ENCODE measurements around the gene NUP210. TPM values are rescaled to one million over a fixed set of nuclear protein-coding genes. Genes with fewer than 3 reads are reported as not detected.

The NUP210 gene
- polyA plus RNA-seq, 3 donors, result 22.7 to 23.7 (median 23.3) TPM

DNA sequence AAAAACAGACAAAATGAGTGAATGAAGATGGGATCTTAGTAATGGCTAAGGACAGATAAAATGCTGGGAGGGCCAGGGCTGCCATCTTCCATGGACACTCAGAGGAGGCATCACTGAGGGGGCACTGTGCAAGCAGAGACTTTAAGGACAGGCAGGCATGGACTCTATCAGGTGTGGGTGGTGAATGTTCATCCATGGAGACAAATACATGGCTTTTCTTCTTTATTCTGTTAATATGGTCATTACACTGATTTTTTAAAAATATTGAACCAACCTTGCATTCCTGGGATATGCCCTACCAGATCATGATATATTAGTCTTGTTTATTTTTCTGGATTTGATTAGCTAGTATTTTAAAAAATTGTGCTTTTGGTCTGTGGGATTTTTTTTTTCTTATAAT lies 12.2 kb downstream of the NUP210 start:
- no peak for DNase-seq (ENCODE audit: low read depth in 3 of 3, low spot score in 2 of 3)

DNA sequence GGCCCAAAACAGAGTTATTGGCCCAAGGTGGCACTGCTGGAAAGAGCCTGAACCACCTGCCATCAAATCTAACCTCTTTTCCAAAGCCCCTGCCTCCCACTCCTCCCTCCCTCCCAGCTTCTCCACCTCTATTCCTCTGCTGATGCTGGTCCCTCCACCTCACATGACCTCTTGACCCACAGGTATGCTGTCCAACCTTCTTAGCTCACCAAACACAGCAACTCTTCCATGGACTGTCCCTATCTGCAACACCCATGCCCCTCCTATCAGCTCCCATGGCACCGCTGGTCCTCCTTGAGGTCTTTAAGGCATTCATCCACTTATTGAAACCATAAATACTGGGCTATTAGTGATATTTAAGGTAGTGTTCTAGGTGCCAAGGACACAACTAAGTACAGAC lies 12.6 kb downstream of the NUP210 start:
- no peak for DNase-seq (ENCODE audit: low read depth in 3 of 3, low spot score in 2 of 3)

DNA sequence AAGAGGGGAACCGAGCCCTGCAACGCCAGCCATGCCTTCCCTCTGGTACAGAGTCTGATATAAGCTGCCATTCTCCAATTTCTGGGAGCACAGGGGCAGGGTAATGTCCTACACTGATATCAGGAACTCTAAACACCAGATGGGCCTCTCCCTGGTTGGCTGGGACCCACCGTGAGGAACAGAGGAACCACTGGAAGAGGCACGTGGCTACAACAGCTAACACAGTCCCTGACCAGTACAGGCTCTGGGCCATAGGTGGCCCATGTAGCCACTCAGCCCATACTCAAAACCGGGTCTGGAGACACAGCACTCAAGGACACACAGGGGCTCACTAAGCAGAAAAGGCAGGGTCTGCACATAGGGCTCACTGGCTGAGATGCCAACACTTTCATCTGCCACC lies 13.9 kb downstream of the NUP210 start:
- no peak for DNase-seq (ENCODE audit: low read depth in 3 of 3, low spot score in 2 of 3)

- no peak for DNase-seq (ENCODE audit: low read depth in 3 of 3, low spot score in 2 of 3)
Measured at GRCh38 chr3:13405614-13406013, 14.5 kb downstream of the NUP210 start.

- DNase-seq (ENCODE audit: low read depth in 3 of 3, low spot score in 2 of 3), result no peak
Measured at GRCh38 chr3:13404626-13405452, 15.3 kb downstream of the NUP210 start.

DNA sequence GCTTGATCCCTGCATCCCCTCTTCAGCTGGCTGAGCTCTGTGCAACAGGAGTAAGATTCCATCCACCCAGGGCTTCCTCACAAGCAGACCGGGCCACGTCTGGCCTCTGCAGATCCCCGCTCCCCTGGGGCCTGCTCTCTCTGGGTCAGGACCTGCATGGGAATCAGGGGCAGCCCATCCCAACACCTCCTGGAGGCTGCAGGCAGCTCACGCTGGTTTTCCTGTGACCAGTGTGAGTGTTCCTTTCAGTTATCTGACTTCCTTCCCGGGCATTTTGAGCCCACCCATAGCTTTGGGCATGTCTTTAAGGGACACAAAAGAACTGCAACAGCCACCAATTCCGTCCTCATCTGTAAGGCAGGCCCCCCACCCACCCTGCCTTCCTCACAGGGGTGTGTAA lies 16.3 kb downstream of the NUP210 start:
- DNase-seq (ENCODE audit: low read depth in 3 of 3, low spot score in 2 of 3), result no peak

DNA sequence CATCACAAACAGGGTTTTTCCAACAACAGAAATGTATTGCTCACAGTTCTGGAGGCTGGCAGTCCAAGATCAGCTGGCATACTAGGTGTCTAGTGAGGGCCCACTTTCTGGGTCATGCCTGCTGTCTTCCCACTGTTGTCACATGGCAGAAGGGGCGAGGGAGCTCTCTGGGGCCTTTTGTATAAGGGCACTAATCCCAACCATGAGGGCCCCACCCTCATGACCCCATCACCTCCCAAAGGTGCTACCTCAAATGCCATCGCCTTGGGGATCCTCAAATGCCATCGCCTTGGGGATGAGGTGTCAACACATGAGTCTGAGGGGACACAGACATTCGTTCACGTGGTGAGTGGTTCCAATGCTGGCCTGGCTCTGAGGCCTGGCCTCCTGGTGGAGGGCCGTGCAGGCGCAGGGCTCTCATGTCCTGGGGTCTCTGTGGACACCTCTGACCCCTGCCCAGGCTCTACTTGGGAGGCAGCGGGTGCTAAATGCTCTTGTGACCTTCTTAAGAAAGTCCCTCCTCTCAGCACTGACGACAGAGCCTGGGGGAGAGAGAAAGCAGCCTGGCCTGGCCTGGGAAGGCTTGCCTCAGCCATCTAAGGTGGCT lies 16.8 kb downstream of the NUP210 start:
- no peak for DNase-seq (ENCODE audit: low read depth in 3 of 3, low spot score in 2 of 3)

- DNase-seq (ENCODE audit: low read depth in 3 of 3, low spot score in 2 of 3), result no peak
Measured at GRCh38 chr3:13401149-13401548, 19.0 kb downstream of the NUP210 start.

DNA sequence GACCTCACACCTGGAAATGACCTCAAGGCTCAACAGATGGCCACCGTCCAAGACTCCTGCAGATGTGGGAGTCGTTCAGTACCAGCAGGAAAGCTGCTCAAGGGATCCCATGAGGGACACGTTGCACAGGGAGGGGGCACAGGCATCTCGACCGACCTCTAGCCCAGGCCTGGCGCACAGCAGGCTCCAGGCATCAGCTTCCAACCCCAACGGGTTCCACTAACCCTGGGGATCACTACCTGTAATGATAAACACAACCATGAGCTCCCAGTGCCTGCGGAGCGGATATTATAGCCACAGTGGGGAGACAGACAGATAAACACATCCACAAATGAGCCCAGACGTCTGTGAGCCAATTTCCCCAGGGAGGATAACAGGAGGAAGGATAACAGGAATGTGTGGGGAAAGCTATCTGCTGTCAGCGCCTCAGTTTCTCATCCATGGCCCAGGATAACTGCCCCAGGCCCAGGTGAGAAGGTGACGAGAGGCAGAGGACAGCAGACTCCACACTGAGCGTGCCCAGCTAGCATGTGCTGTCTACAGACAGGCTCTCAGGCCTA lies 19.9 kb downstream of the NUP210 start:
- DNase-seq (ENCODE audit: low read depth in 3 of 3, low spot score in 2 of 3), result no peak

GRCh38 chr3:13399603-13400002 lies 20.5 kb downstream of the NUP210 start:
- no peak for DNase-seq (ENCODE audit: low read depth in 3 of 3, low spot score in 2 of 3)

DNA sequence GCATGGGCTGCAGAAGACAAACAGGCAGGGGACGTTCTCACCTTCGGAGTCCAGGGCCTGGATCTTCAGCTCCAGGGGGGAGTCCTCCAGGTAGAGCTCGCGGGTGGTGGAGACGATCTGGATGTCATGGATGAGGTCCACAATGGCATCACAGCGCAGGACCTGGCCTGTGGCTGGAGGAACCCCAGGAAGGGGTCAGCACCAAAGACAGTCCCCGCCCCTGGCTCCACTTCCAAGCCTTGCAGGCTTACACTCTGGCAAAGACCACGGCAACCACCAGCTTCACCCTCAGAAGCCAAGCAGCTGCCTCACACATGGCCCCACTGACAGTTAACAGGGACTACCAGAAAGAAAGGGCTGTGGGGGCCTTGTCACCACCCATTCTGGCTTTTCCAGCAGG lies 22.8 kb downstream of the NUP210 start:
- DNase-seq (ENCODE audit: low read depth in 3 of 3, low spot score in 2 of 3), result no peak

- DNase-seq (ENCODE audit: low read depth in 3 of 3, low spot score in 2 of 3), result no peak
Measured at GRCh38 chr3:13394363-13394762, 25.8 kb downstream of the NUP210 start.

- DNase-seq (ENCODE audit: low read depth in 3 of 3, low spot score in 2 of 3), result no peak
Measured at GRCh38 chr3:13393427-13394360, 26.4 kb downstream of the NUP210 start.

- no peak for DNase-seq (ENCODE audit: low read depth in 3 of 3, low spot score in 2 of 3)
Measured at GRCh38 chr3:13391308-13391707, 28.8 kb downstream of the NUP210 start.

DNA sequence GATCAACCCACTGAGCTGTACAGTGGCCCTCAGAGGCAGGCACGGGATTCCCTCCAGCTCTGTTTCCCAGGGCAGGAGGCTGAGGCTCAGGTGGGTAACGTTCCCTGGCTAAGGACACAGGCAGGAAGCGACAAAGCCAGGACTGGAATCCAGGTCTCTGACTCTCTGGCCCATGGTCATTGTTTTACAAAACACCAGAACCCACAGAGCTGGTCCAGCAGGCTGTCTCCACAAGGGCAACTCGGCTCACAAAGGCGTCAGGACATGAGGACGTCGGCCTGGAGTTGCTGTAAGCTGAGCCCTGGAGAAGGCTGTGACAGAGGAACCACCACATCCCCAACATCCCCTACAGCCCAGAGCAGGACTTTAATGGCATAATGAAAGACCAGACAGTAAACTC lies 30.7 kb downstream of the NUP210 start:
- no peak for DNase-seq (ENCODE audit: low read depth in 3 of 3, low spot score in 2 of 3)

GRCh38 chr3:13388816-13389215 lies 31.3 kb downstream of the NUP210 start:
- DNase-seq (ENCODE audit: low read depth in 3 of 3, low spot score in 2 of 3), result no peak

GRCh38 chr3:13385373-13385965 lies 34.7 kb downstream of the NUP210 start:
- no peak for DNase-seq (ENCODE audit: low read depth in 3 of 3, low spot score in 2 of 3)

DNA sequence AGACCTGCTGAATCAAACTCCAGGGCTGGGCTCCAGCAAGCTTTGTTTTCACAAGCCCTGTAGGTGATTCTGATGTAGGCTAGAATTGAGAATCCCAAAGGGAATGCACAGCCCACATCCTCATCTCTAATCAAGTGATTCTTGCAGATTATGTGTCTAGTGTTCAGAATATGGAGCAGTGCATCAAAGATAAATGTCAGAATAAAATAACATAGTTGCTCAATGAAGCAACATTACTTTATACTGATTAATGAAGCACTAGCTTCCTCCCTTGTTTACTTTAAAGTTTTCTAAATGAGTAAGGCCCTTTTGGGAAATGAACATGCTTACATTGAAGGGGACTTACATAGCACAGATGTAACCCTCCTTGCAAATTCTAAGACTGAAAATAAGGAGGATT lies 39.2 kb downstream of the NUP210 start:
- DNase-seq (ENCODE audit: low read depth in 3 of 3, low spot score in 2 of 3), result no peak

DNA sequence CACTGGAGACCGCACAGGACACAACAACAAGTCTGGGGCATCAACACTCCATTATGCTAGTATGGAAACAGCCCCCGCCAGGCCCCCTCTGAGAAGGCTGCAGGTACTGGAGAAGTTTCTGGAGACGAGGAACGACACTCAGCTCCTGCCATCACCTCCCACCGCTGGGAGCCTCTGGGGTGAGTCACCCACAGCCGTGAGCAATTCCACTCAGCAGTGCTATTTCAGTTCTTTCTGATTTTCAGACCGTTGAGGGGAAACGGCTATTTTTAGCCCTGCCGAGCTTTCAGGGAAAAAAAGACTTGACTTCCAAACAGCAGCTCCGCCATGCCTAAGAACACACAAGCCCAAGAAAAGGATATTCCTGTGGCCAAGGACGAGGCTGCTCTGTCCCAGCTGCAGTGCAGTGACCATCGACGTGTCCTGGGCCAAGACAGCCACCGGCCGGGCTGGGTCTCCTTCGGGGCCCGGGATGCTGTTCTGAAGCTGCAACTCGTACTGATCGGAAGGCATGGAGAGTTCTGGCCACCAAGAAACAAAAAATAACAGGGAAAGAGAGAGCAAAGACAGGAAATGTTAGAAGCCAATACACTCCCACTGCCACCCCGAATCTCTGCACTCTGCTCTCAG lies 40.8 kb downstream of the NUP210 start:
- DNase-seq (ENCODE audit: low read depth in 3 of 3, low spot score in 2 of 3), result no peak

DNA sequence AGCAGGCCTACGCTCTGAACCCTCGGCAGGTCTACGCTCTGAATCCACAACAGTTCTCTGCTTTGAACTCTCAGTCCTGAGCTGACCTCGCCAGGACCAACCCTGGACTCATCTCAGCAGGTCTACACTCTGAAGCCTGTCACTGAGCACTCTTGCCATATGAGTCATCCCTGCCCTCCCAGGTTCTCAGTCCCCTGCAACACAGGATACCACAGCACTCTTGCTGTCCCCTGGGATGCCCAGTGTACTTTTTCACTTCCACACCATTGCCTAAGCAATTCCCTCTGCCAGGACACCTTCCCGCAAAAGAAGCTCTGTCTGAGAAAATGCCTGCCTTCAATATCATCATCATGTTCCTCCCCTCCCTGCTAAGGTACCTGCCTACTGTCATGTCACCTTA lies 42.0 kb downstream of the NUP210 start:
- no peak for DNase-seq (ENCODE audit: low read depth in 3 of 3, low spot score in 2 of 3)
